ENCODE data around the gene ACMSD.

The ACMSD gene

GRCh38 chr2:134862069-134862468, 23.7 kb downstream of the ACMSD start:
- Histone ChIP-seq H3K27ac (ENCODE audit: insufficient read depth in 1 of 2, low read depth in 1 of 2, low read length in 2 of 2, poor library complexity in 1 of 2, severe bottlenecking in 2 of 2) (no peak overlapping the region), H3K4me1 (ENCODE audit: control extremely low read depth in 1 of 4, control insufficient read depth in 4 of 4, insufficient read depth in 4 of 4, low read length in 3 of 4) (peaks cover 0 to 3% (median 1%) of the 10 kb centered on the region in 4 experiments), H3K9me3 (ENCODE audit: control extremely low read depth in 1 of 5, control insufficient read depth in 4 of 5, insufficient read depth in 2 of 5, low read depth in 1 of 5, low read length in 4 of 5) (no peaks in the 10 kb centered on the region), H3K27me3 (replicated peaks in 2 of 5; ENCODE audit: control insufficient read depth in 4 of 5, insufficient read depth in 5 of 5, low read length in 4 of 5) (no peaks in the 10 kb centered on the region), H3K4me3 (ENCODE audit: control insufficient read depth in 1 of 7, extremely low read depth in 1 of 7, insufficient read depth in 4 of 7, low read depth in 2 of 7, low read length in 6 of 7) (no peak overlapping the region), H3K36me3 (ENCODE audit: control insufficient read depth in 4 of 4, insufficient read depth in 4 of 4, low read length in 3 of 4) (no peaks in the 10 kb centered on the region)
- ChIA-PET POLR2A (no interaction called here), CTCF (no interaction called here)
- DNase-seq = no peak
- WGBS (ENCODE audit: insufficient coverage) = no CpG with 5 or more reads among the region's 4 CpGs

GRCh38 chr2:134862674-134863073, 24.3 kb downstream of the ACMSD start:
- H3K36me3 ChIP-seq (ENCODE audit: control insufficient read depth in 4 of 4, insufficient read depth in 4 of 4, low read length in 3 of 4) = no peaks in the 10 kb centered on the region
- no peak for DNase-seq
- POLR2A ChIA-PET = no interaction called here
- H3K4me1 ChIP-seq (ENCODE audit: control extremely low read depth in 1 of 4, control insufficient read depth in 4 of 4, insufficient read depth in 4 of 4, low read length in 3 of 4) = peaks cover 0 to 3% (median 1%) of the 10 kb centered on the region in 4 experiments
- H3K27ac ChIP-seq (ENCODE audit: insufficient read depth in 1 of 2, low read depth in 1 of 2, low read length in 2 of 2, poor library complexity in 1 of 2, severe bottlenecking in 2 of 2) = no peak overlapping the region
- no peaks in the 10 kb centered on the region for H3K27me3 ChIP-seq (replicated peaks in 2 of 5; ENCODE audit: control insufficient read depth in 4 of 5, insufficient read depth in 5 of 5, low read length in 4 of 5)
- H3K9me3 ChIP-seq (ENCODE audit: control extremely low read depth in 1 of 5, control insufficient read depth in 4 of 5, insufficient read depth in 2 of 5, low read depth in 1 of 5, low read length in 4 of 5) = no peaks in the 10 kb centered on the region
- WGBS (ENCODE audit: insufficient coverage) = 86% methylated on average over 3 of the region's 3 CpGs
- CTCF ChIA-PET = no interaction called here
- no peak overlapping the region for H3K4me3 ChIP-seq (ENCODE audit: control insufficient read depth in 1 of 7, extremely low read depth in 1 of 7, insufficient read depth in 4 of 7, low read depth in 2 of 7, low read length in 6 of 7)

- Histone ChIP-seq H3K36me3 (ENCODE audit: control insufficient read depth in 4 of 4, insufficient read depth in 4 of 4, low read length in 3 of 4) (no peaks in the 10 kb centered on the region), H3K4me1 (ENCODE audit: control extremely low read depth in 1 of 4, control insufficient read depth in 4 of 4, insufficient read depth in 4 of 4, low read length in 3 of 4) (peaks cover 0 to 3% (median 1%) of the 10 kb centered on the region in 4 experiments), H3K4me3 (ENCODE audit: control insufficient read depth in 1 of 7, extremely low read depth in 1 of 7, insufficient read depth in 4 of 7, low read depth in 2 of 7, low read length in 6 of 7) (no peak overlapping the region), H3K27me3 (replicated peaks in 2 of 5; ENCODE audit: control insufficient read depth in 4 of 5, insufficient read depth in 5 of 5, low read length in 4 of 5) (no peaks in the 10 kb centered on the region), H3K9me3 (ENCODE audit: control extremely low read depth in 1 of 5, control insufficient read depth in 4 of 5, insufficient read depth in 2 of 5, low read depth in 1 of 5, low read length in 4 of 5) (no peaks in the 10 kb centered on the region), H3K27ac (ENCODE audit: insufficient read depth in 1 of 2, low read depth in 1 of 2, low read length in 2 of 2, poor library complexity in 1 of 2, severe bottlenecking in 2 of 2) (no peak overlapping the region)
- ChIA-PET CTCF (no interaction called here), POLR2A (no interaction called here)
- WGBS (ENCODE audit: insufficient coverage) = 88% methylated on average over 17 of the region's 20 CpGs
- DNase-seq = no peak
Observed at GRCh38 chr2:134863446-134863845, 25.0 kb downstream of the ACMSD start.

GRCh38 chr2:134865067-134865787, 26.8 kb downstream of the ACMSD start:
- CTCF ChIA-PET = interaction anchor here (1.1 to 1.2 kb wide), 2 partner anchors 22 to 29 kb away, joined by 3 read pairs; no protein-coding TSS in a partner anchor
- POLR2A ChIA-PET = no interaction called here
- no peak for DNase-seq

GRCh38 chr2:134866498-134867099, 28.2 kb downstream of the ACMSD start:
- H3K36me3 ChIP-seq (ENCODE audit: control insufficient read depth in 4 of 4, insufficient read depth in 4 of 4, low read length in 3 of 4) = no peaks in the 10 kb centered on the region
- DNase-seq = no peak
- ChIA-PET POLR2A (no interaction called here), CTCF (no interaction called here)
- H3K4me1 ChIP-seq (ENCODE audit: control extremely low read depth in 1 of 4, control insufficient read depth in 4 of 4, insufficient read depth in 4 of 4, low read length in 3 of 4) = peaks cover 0 to 3% (median 1%) of the 10 kb centered on the region in 4 experiments
- H3K9me3 ChIP-seq (ENCODE audit: control extremely low read depth in 1 of 5, control insufficient read depth in 4 of 5, insufficient read depth in 2 of 5, low read depth in 1 of 5, low read length in 4 of 5) = no peaks in the 10 kb centered on the region
- no peak overlapping the region for H3K4me3 ChIP-seq (ENCODE audit: control insufficient read depth in 1 of 7, extremely low read depth in 1 of 7, insufficient read depth in 4 of 7, low read depth in 2 of 7, low read length in 6 of 7)
- 100% methylated on average over 1 of the region's 1 CpG for WGBS (ENCODE audit: insufficient coverage)
- no peak overlapping the region for H3K27ac ChIP-seq (ENCODE audit: insufficient read depth in 1 of 2, low read depth in 1 of 2, low read length in 2 of 2, poor library complexity in 1 of 2, severe bottlenecking in 2 of 2)
- no peaks in the 10 kb centered on the region for H3K27me3 ChIP-seq (replicated peaks in 2 of 5; ENCODE audit: control insufficient read depth in 4 of 5, insufficient read depth in 5 of 5, low read length in 4 of 5)

More at GRCh38 chr2:134865067-134865787, 26.8 kb downstream of the ACMSD start:
- Histone ChIP-seq H3K9me3 (ENCODE audit: control extremely low read depth in 1 of 5, control insufficient read depth in 4 of 5, insufficient read depth in 2 of 5, low read depth in 1 of 5, low read length in 4 of 5) (no peaks in the 10 kb centered on the region), H3K4me1 (ENCODE audit: control extremely low read depth in 1 of 4, control insufficient read depth in 4 of 4, insufficient read depth in 4 of 4, low read length in 3 of 4) (peaks cover 0 to 3% (median 1%) of the 10 kb centered on the region in 4 experiments), H3K36me3 (ENCODE audit: control insufficient read depth in 4 of 4, insufficient read depth in 4 of 4, low read length in 3 of 4) (no peaks in the 10 kb centered on the region), H3K27ac (ENCODE audit: insufficient read depth in 1 of 2, low read depth in 1 of 2, low read length in 2 of 2, poor library complexity in 1 of 2, severe bottlenecking in 2 of 2) (no peak overlapping the region), H3K4me3 (ENCODE audit: control insufficient read depth in 1 of 7, extremely low read depth in 1 of 7, insufficient read depth in 4 of 7, low read depth in 2 of 7, low read length in 6 of 7) (no peak overlapping the region), H3K27me3 (replicated peaks in 2 of 5; ENCODE audit: control insufficient read depth in 4 of 5, insufficient read depth in 5 of 5, low read length in 4 of 5) (no peaks in the 10 kb centered on the region)
- WGBS (ENCODE audit: insufficient coverage) = 100% methylated on average over 3 of the region's 5 CpGs

GRCh38 chr2:134869946-134870736, 31.7 kb downstream of the ACMSD start:
- 98% methylated on average over 8 of the region's 8 CpGs for WGBS (ENCODE audit: insufficient coverage)

GRCh38 chr2:134873152-134873551, 34.7 kb downstream of the ACMSD start:
- CTCF ChIA-PET = no interaction called here

More at GRCh38 chr2:134869946-134870736, 31.7 kb downstream of the ACMSD start:
- DNase-seq = no peak
- Histone ChIP-seq H3K27me3 (replicated peaks in 2 of 5; ENCODE audit: control insufficient read depth in 4 of 5, insufficient read depth in 5 of 5, low read length in 4 of 5) (no peaks in the 10 kb centered on the region), H3K27ac (ENCODE audit: insufficient read depth in 1 of 2, low read depth in 1 of 2, low read length in 2 of 2, poor library complexity in 1 of 2, severe bottlenecking in 2 of 2) (no peak overlapping the region), H3K4me1 (ENCODE audit: control extremely low read depth in 1 of 4, control insufficient read depth in 4 of 4, insufficient read depth in 4 of 4, low read length in 3 of 4) (no peaks in the 10 kb centered on the region), H3K9me3 (ENCODE audit: control extremely low read depth in 1 of 5, control insufficient read depth in 4 of 5, insufficient read depth in 2 of 5, low read depth in 1 of 5, low read length in 4 of 5) (peaks cover 0 to 3% (median 0%) of the 10 kb centered on the region in 5 experiments), H3K36me3 (ENCODE audit: control insufficient read depth in 4 of 4, insufficient read depth in 4 of 4, low read length in 3 of 4) (no peaks in the 10 kb centered on the region), H3K4me3 (ENCODE audit: control insufficient read depth in 1 of 7, extremely low read depth in 1 of 7, insufficient read depth in 4 of 7, low read depth in 2 of 7, low read length in 6 of 7) (no peak overlapping the region)
- ChIA-PET POLR2A (no interaction called here), CTCF (interaction anchor here (0.6 kb wide), 1 partner anchor 8 kb away, joined by 3 read pairs; no protein-coding TSS in a partner anchor)

More at GRCh38 chr2:134873152-134873551, 34.7 kb downstream of the ACMSD start:
- no peak overlapping the region for H3K27ac ChIP-seq (ENCODE audit: insufficient read depth in 1 of 2, low read depth in 1 of 2, low read length in 2 of 2, poor library complexity in 1 of 2, severe bottlenecking in 2 of 2)
- H3K36me3 ChIP-seq (ENCODE audit: control insufficient read depth in 4 of 4, insufficient read depth in 4 of 4, low read length in 3 of 4) = no peaks in the 10 kb centered on the region
- no peak overlapping the region for H3K4me3 ChIP-seq (ENCODE audit: control insufficient read depth in 1 of 7, extremely low read depth in 1 of 7, insufficient read depth in 4 of 7, low read depth in 2 of 7, low read length in 6 of 7)
- no peaks in the 10 kb centered on the region for H3K27me3 ChIP-seq (replicated peaks in 2 of 5; ENCODE audit: control insufficient read depth in 4 of 5, insufficient read depth in 5 of 5, low read length in 4 of 5)
- H3K9me3 ChIP-seq (ENCODE audit: control extremely low read depth in 1 of 5, control insufficient read depth in 4 of 5, insufficient read depth in 2 of 5, low read depth in 1 of 5, low read length in 4 of 5) = peaks cover 0 to 3% (median 0%) of the 10 kb centered on the region in 5 experiments
- POLR2A ChIA-PET = no interaction called here
- DNase-seq = no peak
- no peaks in the 10 kb centered on the region for H3K4me1 ChIP-seq (ENCODE audit: control extremely low read depth in 1 of 4, control insufficient read depth in 4 of 4, insufficient read depth in 4 of 4, low read length in 3 of 4)
- 100% methylated on average over 1 of the region's 2 CpGs for WGBS (ENCODE audit: insufficient coverage)

Measured in common myeloid progenitor, CD34-positive (primary cell).